Ammon's horn (tissue), 1 donor: Measurements from ENCODE around the gene VIPR1.

Source experiments
- DNase-seq: peaks from one replicate; pipeline ENCODE4 v3.0.0-alpha.2; 2016; ENCODE audit warnings: low spot score

Gene VIPR1

GRCh38 chr3:42511736-42512135 is 9.3 kb downstream of the VIPR1 start:
- DNase-seq = no peak

GRCh38 chr3:42513121-42513520 is 10.7 kb downstream of the VIPR1 start:
- DNase-seq = no peak

- no peak for DNase-seq
These were observed 11.1 kb downstream of the VIPR1 start for GRCh38 chr3:42513521-42513920.

- DNase-seq = no peak
These were observed 12.4 kb downstream of the VIPR1 start for GRCh38 chr3:42514876-42515275.

GRCh38 chr3:42515391-42515916 is 13.0 kb downstream of the VIPR1 start:
- peak; percentile 57 for DNase-seq

- no peak for DNase-seq
These were observed 13.5 kb downstream of the VIPR1 start for GRCh38 chr3:42515976-42516375.

GRCh38 chr3:42516443-42516842 is 14.0 kb downstream of the VIPR1 start:
- no peak for DNase-seq

- no peak for DNase-seq
These were observed 14.7 kb downstream of the VIPR1 start for GRCh38 chr3:42517117-42517516.

- DNase-seq = no peak
These were observed 16.5 kb downstream of the VIPR1 start for GRCh38 chr3:42518800-42519567.

- no peak for DNase-seq
These were observed 17.1 kb downstream of the VIPR1 start for GRCh38 chr3:42519568-42519962.

- no peak for DNase-seq
These were observed 17.9 kb downstream of the VIPR1 start for GRCh38 chr3:42520336-42520735.

- DNase-seq = no peak
These were observed 18.5 kb downstream of the VIPR1 start for GRCh38 chr3:42520906-42521305.

- no peak for DNase-seq
These were observed 22.3 kb downstream of the VIPR1 start for GRCh38 chr3:42524751-42525150.

GRCh38 chr3:42525212-42525611 is 22.8 kb downstream of the VIPR1 start:
- DNase-seq = no peak

- no peak for DNase-seq
These were observed 23.4 kb downstream of the VIPR1 start for GRCh38 chr3:42525736-42526345.

GRCh38 chr3:42526616-42527367 is 24.3 kb downstream of the VIPR1 start:
- DNase-seq = no peak

GRCh38 chr3:42527368-42527917 is 25.0 kb downstream of the VIPR1 start:
- no peak for DNase-seq

GRCh38 chr3:42529468-42529867 is 27.0 kb downstream of the VIPR1 start:
- peak; percentile 32 for DNase-seq

GRCh38 chr3:42530073-42530472 is 27.6 kb downstream of the VIPR1 start:
- DNase-seq = no peak

- DNase-seq = no peak
These were observed 29.0 kb downstream of the VIPR1 start for GRCh38 chr3:42531470-42531869.

- no peak for DNase-seq
These were observed 29.8 kb downstream of the VIPR1 start for GRCh38 chr3:42532229-42532628.

- no peak for DNase-seq
These were observed 30.9 kb downstream of the VIPR1 start for GRCh38 chr3:42533161-42533897.
